GM12873 (cell line): ENCODE results near the gene OR2Y1.

Source experiments
- CTCF ChIP-seq: IDR thresholded peaks from 2 replicates; pipeline ENCODE4 v1.5.1; 2012; ENCODE audit warnings: low read depth, mild to moderate bottlenecking, moderate library complexity, low read length, control low read depth; ENCODE audit not compliant: insufficient read depth; ENCODE audit errors: missing control alignments

OR2Y1 gene

DNA sequence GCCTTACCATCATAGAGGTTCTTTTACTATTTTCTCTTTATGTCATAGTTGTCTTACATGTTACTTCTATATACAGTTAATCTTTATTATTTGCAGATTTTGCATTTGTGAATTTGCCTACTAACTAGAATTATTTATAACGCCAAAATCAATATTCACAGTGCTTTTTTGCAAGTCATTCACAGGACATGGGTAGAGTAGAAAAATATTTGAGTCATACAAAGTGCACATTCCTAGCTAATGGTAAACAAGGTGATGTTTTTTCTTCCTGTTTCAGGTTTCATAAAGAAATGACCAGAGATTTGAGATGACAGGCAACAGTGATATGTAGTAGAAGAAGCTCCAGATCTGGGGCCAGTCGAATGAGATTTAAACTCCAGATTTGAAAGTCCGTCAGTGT, 30.0 kb upstream of the OR2Y1 start:
- TF ChIP-seq CTCF: no peak

DNA sequence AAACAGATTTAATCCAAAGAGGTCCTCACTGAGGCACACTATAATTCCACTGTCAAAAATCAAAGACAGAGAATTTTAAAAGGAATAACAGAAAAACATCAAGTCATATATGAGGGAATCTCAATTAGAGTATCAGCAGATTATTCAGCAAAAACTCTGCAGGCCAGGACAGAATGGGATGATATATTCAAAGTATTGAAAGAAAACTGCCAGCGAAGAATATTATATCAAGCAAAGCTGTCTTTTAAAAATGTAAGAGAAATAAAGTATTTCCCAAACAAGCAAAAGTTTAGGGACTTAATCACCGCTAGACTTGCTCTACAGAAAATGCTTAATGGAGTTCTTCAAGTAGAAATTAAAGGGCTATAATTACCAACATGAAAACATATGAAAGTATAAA, 15.7 kb upstream of the OR2Y1 start:
- TF ChIP-seq CTCF: no peak

DNA sequence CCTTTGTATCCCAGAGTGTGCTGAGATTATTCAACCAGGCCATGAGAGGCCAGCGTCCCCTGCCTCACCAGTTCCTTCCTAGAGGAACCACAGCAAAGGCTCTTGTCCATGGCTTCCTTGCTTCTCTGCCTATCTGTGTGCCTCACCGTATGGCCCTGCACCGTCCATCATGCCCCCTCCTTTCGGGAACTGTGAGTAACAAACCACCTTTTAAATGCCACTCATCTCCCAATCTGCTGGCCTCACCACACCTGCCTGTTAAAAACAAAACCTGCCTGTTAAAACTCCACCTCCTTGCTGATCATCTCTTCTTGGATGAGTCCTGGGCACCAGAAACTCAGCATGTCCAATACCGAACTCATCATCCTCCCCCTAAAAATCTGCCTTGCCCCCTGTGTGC, 4.4 kb upstream of the OR2Y1 start:
- TF ChIP-seq CTCF: no peak

DNA sequence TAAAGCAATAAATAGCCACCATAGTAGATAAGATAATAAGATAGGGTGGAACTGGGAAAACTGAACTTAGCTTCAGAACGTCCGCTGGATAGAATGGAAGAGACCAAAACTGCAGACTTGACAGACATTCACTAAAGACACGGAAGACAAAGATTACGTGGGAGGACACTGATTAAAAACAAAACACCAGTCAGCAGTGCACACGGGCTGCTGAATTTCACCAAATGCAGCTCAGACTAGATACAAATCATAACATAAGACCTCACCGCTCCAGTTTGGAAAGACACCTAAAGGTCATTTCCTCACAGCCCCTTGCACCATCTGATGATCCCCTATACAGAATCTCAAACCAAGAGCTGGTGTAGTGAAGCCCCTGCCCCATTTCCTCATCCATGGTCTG, 2.9 kb upstream of the OR2Y1 start:
- TF ChIP-seq CTCF: no peak

GRCh38 chr5:180739271-180739670, 587 bp downstream of the OR2Y1 start:
- TF ChIP-seq CTCF: no peak

DNA sequence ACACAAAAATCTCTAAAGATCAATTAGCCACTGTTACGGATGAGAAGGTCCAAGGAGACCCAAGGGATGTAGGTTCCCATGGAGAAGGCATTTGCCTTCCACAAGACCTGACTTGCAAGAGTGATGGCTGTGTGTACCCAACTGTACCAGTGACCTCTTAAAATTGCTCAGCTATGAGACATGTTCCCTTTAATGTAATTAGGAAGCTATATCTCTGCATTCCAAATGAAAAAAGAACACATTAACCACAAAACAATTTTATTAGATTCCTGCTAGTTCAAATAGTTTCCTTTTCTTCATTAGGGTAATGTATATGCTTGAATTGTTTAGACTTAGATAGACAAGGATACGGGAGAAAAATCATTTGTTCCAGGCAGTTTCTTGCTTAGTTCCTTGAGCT, 3.3 kb downstream of the OR2Y1 start:
- no peak for TF ChIP-seq CTCF

DNA sequence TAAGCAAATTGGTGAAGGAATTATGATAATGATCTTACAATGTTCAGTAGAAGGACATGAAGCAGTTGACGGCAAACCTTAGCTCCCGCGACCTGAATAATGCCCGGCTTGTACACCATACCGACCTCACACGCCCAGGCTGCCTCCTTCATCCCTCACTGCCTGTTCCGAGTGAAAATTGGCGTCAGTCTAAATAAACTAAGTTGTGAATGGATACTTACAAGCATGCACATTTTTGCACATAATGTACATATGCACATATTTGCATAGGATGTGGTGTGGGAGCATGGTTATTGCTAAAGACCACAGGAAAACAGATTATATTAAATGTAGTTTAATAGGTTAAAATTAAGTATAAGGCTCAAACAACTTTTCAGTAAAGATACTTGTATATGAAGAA, 14.9 kb downstream of the OR2Y1 start:
- TF ChIP-seq CTCF: no peak

- no peak for TF ChIP-seq CTCF
Observed at GRCh38 chr5:180723936-180724335, 15.9 kb downstream of the OR2Y1 start.
